ENCODE measurements around the gene TBL3. TPM values are rescaled to one million over a fixed set of nuclear protein-coding genes. Genes with fewer than 3 reads are reported as not detected.

Gene TBL3
- total and polyA plus RNA-seq, 2 of the 8 experiments (the other 6 are each of a cell fraction or from before 2014, with no cell fraction given) = 65.8 to 137 TPM

DNA sequence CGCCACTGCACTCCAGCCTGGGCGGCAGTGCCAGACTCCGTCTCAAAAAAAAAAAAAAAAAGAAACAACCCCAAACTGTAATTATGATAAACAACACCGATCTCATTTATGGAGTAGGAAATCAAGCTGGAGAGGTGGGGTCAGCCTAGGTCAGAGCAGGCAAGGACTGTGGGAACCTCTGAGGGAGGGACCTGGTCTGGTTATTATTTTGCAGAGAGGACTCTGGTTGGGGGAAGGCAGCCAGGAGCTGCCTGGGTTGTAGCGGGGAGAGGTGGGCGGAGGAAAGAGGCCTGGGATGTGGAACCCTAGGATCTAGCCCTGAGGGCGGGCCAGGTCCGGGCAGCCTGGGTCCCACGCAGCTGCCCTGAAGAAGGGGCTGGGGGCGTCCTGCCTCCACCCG lies 42.7 kb upstream of the TBL3 start:
- Histone ChIP-seq H3K23me2 (ENCODE audit: low read depth, low read length) (no peaks in the 10 kb centered on the region), H4K8ac (ENCODE audit: extremely low read depth, insufficient read depth, low read length) (no peak overlapping the region; the same call in 1 of the 2 replicates), H3K14ac (ENCODE audit: insufficient read length) (no peak overlapping the region), H4K91ac (replicated peaks; ENCODE audit: insufficient read length, low read length) (no peak overlapping the region), H3K23ac (ENCODE audit: insufficient read length) (no peak overlapping the region), H2AFZ (ENCODE audit: low read length) (no peak overlapping the region), H3K9ac (replicated peaks in 1 of 4; ENCODE audit: extremely low read depth in 1 of 4, low read depth in 3 of 4, low read length in 3 of 4) (no peak overlapping the region), H2BK12ac (ENCODE audit: low read depth, low read length) (no peak overlapping the region), H2BK5ac (ENCODE audit: low read depth, low read length) (no peak overlapping the region), H4K20me1 (replicated peaks in 1 of 2; ENCODE audit: control insufficient read depth in 1 of 2, insufficient read depth in 2 of 2, low read length in 2 of 2) (no peaks in the 10 kb centered on the region), H3K56ac (replicated peaks; ENCODE audit: insufficient read length, low read depth, low read length) (no peak overlapping the region), H2BK120ac (replicated peaks; ENCODE audit: low read depth, low read length) (no peak overlapping the region), H3K4me1 (replicated peaks in 1 of 4; ENCODE audit: control insufficient read depth in 3 of 4, insufficient read depth in 4 of 4, low read length in 3 of 4) (peaks cover 0 to 14% (median 6%) of the 10 kb centered on the region in 4 experiments; a peak in 5 of 7 replicates), H3K36me3 (ENCODE audit: control insufficient read depth in 2 of 4, insufficient read depth in 4 of 4, low read length in 3 of 4) (no peaks in the 10 kb centered on the region), H3K79me1 (ENCODE audit: low read depth, low read length) (no peaks in the 10 kb centered on the region), H3K4ac (replicated peaks; ENCODE audit: insufficient read length, low read depth, low read length) (no peak overlapping the region), H2BK15ac (ENCODE audit: low read length) (no peak overlapping the region), H3K27me3 (replicated peaks in 1 of 4; ENCODE audit: control insufficient read depth in 3 of 4, extremely low read depth in 1 of 4, insufficient read depth in 3 of 4, low read length in 3 of 4) (peaks cover 0 to 24% (median 13%) of the 10 kb centered on the region in 4 experiments; a peak in 5 of 7 replicates), H3K9me3 (ENCODE audit: insufficient read depth in 2 of 2, low read depth in 1 of 2, low read length in 1 of 2) (no peaks in the 10 kb centered on the region), H3K27ac (ENCODE audit: low read depth, low read length) (no peak overlapping the region), H3K4me3 (ENCODE audit: extremely low read depth in 1 of 4, insufficient read depth in 2 of 4, low read depth in 3 of 4, low read length in 4 of 4) (peak overlapping the region; percentile 21 to 55 (median 36); a peak in 6 of 8 replicates), H2AK5ac (ENCODE audit: low read depth, low read length) (no peak overlapping the region), H3K79me2 (ENCODE audit: control insufficient read depth in 1 of 2, insufficient read depth in 2 of 2, low read length in 2 of 2) (no peaks in the 10 kb centered on the region), H2BK20ac (ENCODE audit: low read length) (no peak overlapping the region), H3K18ac (ENCODE audit: extremely low read depth, low read length) (no peak overlapping the region), H3K4me2 (ENCODE audit: insufficient read depth in 1 of 2, low read depth in 2 of 2, low read length in 2 of 2) (peak overlapping the region; percentile 52 to 66; a peak in 3 of 4 replicates), H4K5ac (ENCODE audit: insufficient read length, low read depth, low read length) (no peak overlapping the region)
- no peak for FAIRE-seq
- ChIA-PET POLR2A (ENCODE audit: partially characterized antibody) (interaction anchor here (4.1 kb wide), 1 partner anchor 35 kb away, joined by 27 read pairs; the partner anchor contains the start of gene RPS2), CTCF (ENCODE audit: partially characterized antibody) (interaction anchor here (0.7 to 8.0 kb wide), 24 partner anchors 9 to 145 kb away, joined by 3 to 75 read pairs (median 4); partner anchors contain the start of genes MSRB1, RNF151 and RPS2)
- WGBS, 2 experiments (ENCODE audit: extremely low coverage in 1 of 2, insufficient coverage in 1 of 2, insufficient read length in 1 of 2, insufficient replicate concordance in 2 of 2, low coverage in 1 of 2, low lambda C conversion rate in 2 of 2, missing lambda C conversion rate in 1 of 2) = 18% methylated on average over 6 of the region's 11 CpGs; no CpG with 5 or more reads in 1 of the 2 experiments
- DNase-seq (ENCODE audit: low read depth in 1 of 2, low spot score in 2 of 2) = no peak
- TF ChIP-seq, protein P1, sequence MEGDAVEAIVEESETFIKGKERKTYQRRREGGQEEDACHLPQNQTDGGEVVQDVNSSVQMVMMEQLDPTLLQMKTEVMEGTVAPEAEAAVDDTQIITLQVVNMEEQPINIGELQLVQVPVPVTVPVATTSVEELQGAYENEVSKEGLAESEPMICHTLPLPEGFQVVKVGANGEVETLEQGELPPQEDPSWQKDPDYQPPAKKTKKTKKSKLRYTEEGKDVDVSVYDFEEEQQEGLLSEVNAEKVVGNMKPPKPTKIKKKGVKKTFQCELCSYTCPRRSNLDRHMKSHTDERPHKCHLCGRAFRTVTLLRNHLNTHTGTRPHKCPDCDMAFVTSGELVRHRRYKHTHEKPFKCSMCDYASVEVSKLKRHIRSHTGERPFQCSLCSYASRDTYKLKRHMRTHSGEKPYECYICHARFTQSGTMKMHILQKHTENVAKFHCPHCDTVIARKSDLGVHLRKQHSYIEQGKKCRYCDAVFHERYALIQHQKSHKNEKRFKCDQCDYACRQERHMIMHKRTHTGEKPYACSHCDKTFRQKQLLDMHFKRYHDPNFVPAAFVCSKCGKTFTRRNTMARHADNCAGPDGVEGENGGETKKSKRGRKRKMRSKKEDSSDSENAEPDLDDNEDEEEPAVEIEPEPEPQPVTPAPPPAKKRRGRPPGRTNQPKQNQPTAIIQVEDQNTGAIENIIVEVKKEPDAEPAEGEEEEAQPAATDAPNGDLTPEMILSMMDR (IDR thresholded peaks at IDR 0.05; ENCODE audit: control extremely low read depth in 1 of 3, insufficient read depth in 1 of 3, low read depth in 1 of 3, low read length in 3 of 3) = no peak
- no peak for TF ChIP-seq KDM5A (IDR thresholded peaks at IDR 0.05; ENCODE audit: low read length)
- TF ChIP-seq BRCA1 (IDR thresholded peaks at IDR 0.05; ENCODE audit: low read depth, low read length) = no peak
- TF ChIP-seq, protein P2, sequence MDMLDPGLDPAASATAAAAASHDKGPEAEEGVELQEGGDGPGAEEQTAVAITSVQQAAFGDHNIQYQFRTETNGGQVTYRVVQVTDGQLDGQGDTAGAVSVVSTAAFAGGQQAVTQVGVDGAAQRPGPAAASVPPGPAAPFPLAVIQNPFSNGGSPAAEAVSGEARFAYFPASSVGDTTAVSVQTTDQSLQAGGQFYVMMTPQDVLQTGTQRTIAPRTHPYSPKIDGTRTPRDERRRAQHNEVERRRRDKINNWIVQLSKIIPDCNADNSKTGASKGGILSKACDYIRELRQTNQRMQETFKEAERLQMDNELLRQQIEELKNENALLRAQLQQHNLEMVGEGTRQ (IDR thresholded peaks at IDR 0.05; ENCODE audit: low read length) = no peak
- TF ChIP-seq POU5F1 (IDR thresholded peaks at IDR 0.05; ENCODE audit: low read depth, low read length) = no peak
- TF ChIP-seq, protein P3, sequence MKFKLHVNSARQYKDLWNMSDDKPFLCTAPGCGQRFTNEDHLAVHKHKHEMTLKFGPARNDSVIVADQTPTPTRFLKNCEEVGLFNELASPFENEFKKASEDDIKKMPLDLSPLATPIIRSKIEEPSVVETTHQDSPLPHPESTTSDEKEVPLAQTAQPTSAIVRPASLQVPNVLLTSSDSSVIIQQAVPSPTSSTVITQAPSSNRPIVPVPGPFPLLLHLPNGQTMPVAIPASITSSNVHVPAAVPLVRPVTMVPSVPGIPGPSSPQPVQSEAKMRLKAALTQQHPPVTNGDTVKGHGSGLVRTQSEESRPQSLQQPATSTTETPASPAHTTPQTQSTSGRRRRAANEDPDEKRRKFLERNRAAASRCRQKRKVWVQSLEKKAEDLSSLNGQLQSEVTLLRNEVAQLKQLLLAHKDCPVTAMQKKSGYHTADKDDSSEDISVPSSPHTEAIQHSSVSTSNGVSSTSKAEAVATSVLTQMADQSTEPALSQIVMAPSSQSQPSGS (IDR thresholded peaks at IDR 0.05; ENCODE audit: low read length) = no peak
- TF ChIP-seq GTF2F1 (IDR thresholded peaks at IDR 0.05; ENCODE audit: borderline replicate concordance, low read depth, low read length) = no peak
- TF ChIP-seq MAFK (IDR thresholded peaks at IDR 0.05; ENCODE audit: low read depth, low read length) = no peak

Data from H1 (cell line).